ENCODE measurements around the gene RAB40C. TPM values are rescaled to one million over a fixed set of nuclear protein-coding genes. Genes with fewer than 3 reads are reported as not detected.

Gene RAB40C
- total RNA-seq, 6 donors from 2014 or later, result 40.5 to 101 (median 61.5) TPM

DNA sequence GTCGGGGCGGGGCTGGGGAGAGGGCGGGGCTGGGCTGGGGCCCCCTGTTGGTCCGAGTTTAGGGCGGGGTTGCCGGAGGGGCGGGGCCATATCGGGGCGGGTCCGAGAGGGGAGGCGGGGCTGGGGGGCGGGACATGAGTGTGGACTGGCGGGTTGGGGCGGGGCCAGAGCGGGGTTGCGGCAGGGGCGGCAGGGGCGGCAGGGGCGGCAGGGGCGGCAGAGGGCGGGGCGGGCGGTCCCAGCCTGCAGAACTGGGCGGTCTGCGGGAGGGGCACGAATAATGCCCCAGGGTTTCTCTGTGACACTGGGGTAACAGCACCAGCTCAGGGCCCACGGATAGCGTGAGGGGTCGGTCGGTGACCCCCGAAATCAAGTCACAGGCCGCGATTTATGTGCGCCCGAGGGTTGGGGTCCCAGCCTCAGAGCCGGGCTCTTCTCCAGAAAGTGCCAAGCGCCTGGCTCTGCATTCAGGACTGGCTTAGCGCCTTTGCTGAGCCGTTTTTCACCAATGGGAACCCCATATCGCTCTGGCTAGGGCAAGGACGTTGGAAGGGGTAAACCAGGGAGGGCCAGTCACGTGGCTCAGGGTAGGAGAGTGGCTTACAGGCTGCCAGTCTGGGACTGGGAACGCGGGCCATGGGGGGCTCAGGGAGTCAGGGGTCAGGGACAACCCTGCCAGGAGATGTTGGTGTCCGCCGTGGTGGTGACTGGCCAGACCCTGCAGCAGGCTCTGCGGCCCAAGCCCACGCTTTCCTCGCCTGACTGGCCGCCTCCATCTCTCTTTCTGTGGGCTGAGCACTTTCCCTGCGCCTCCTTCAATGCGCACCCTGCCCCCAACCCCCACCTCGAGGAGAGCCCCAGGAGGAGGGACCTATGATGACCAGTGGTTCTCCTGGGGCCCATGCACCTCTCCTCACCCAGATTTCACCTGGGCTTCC, 47.5 kb downstream of the RAB40C start:
- ATAC-seq (ENCODE audit: low FRiP score in 2 of 2), result peak; percentile 92 to 94
- 18 to 29% methylated on average over 15 to 28 of the region's 53 CpGs for WGBS, 2 donors
- H3K27me3 ChIP-seq, result no peaks in the 10 kb centered on the region
- H3K4me3 ChIP-seq, result peak overlapping the region; percentile 26 to 92 (median 84)
- no peaks in the 10 kb centered on the region for H3K9me3 ChIP-seq
- no peak for TF ChIP-seq POLR2AphosphoS5 (IDR thresholded peaks at IDR 0.05)
- TF ChIP-seq, protein P1, sequence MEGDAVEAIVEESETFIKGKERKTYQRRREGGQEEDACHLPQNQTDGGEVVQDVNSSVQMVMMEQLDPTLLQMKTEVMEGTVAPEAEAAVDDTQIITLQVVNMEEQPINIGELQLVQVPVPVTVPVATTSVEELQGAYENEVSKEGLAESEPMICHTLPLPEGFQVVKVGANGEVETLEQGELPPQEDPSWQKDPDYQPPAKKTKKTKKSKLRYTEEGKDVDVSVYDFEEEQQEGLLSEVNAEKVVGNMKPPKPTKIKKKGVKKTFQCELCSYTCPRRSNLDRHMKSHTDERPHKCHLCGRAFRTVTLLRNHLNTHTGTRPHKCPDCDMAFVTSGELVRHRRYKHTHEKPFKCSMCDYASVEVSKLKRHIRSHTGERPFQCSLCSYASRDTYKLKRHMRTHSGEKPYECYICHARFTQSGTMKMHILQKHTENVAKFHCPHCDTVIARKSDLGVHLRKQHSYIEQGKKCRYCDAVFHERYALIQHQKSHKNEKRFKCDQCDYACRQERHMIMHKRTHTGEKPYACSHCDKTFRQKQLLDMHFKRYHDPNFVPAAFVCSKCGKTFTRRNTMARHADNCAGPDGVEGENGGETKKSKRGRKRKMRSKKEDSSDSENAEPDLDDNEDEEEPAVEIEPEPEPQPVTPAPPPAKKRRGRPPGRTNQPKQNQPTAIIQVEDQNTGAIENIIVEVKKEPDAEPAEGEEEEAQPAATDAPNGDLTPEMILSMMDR (IDR thresholded peaks at IDR 0.05), result no peak
- TF ChIP-seq POLR2A (IDR thresholded peaks at IDR 0.05), result no peak
- TF ChIP-seq EP300 (IDR thresholded peaks at IDR 0.05), result no peak
- DNase-seq, result peak; percentile 91 to 96
- H3K4me1 ChIP-seq, result peaks cover 18 to 53% (median 30%) of the 10 kb centered on the region in 4 donors
- peak overlapping the region; percentile 94 to 99 (median 96) for H3K27ac ChIP-seq
- H3K36me3 ChIP-seq, result peaks cover 0 to 18% (median 15%) of the 10 kb centered on the region in 4 donors

DNA sequence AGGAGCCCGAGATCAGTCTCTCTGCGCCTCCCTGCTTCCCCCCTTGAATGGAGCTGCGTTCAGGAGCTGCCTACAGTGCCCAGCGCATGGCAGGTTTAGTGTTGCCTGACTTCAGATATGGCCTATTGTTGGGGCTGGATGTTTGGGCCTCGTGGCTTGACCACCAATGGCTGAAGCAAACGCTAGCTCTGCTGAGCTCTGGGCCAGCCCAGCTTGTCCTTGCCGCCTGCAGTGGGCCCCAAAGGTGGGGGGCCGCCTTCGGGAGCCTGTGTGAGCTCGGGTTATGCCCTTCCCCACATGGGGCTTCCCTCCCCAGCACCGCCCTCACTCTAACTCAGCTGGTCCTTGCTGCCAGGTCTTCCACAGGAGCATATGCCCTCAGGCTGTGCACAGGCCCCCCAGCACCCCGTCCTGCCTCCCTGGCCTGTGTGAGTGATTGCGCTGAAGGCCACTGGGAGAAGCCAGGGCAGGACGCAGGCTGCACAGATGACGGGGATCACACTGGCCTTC, 48.2 kb downstream of the RAB40C start:
- Histone ChIP-seq H3K27ac (peak overlapping the region in 2 of 4 donors; percentile 63 to 95), H3K27me3 (no peaks in the 10 kb centered on the region), H3K4me1 (peaks cover 25 to 60% (median 37%) of the 10 kb centered on the region in 4 donors), H3K9me3 (no peaks in the 10 kb centered on the region), H3K36me3 (peaks cover 0 to 11% (median 10%) of the 10 kb centered on the region in 4 donors), H3K4me3 (no peak overlapping the region)
- DNase-seq, result peak in 1 of 2 donors; percentile 74
- WGBS, 2 donors, result 79 to 100% methylated on average over 2 to 15 of the region's 15 CpGs
- ATAC-seq (ENCODE audit: low FRiP score in 2 of 2), result no peak
- TF ChIP-seq, protein P1 (IDR thresholded peaks at IDR 0.05), result no peak
- TF ChIP-seq EP300 (IDR thresholded peaks at IDR 0.05) (no peak), POLR2AphosphoS5 (IDR thresholded peaks at IDR 0.05) (no peak), POLR2A (IDR thresholded peaks at IDR 0.05) (no peak)

DNA sequence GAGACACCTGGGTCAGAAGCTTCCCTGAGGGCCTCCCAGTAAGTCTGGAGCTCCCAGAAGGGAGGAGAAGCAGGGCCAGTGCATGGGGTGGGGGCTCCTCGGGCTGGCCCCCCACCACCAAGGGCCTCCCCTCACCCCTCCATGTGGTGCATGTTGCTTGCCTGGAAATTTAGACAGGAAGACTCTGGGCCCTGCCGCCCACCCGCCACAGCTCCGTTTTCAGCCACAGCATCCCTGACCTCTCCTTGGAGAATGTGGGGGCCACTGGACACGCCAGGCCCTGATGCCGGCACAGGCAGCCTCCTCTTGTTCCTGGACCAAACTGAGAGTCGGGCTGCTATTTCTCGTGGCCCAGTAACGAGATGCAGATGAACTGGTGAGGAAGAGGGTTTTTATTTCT, 49.0 kb downstream of the RAB40C start:
- DNase-seq (peak in 1 of 2 donors; percentile 71), ATAC-seq (ENCODE audit: low FRiP score in 2 of 2) (no peak)
- WGBS, 2 donors, result 87 to 89% methylated on average over 9 of the region's 9 CpGs
- Histone ChIP-seq H3K27ac (no peak overlapping the region), H3K27me3 (no peaks in the 10 kb centered on the region), H3K36me3 (peaks cover 0 to 4% (median 2%) of the 10 kb centered on the region in 4 donors), H3K4me3 (no peak overlapping the region), H3K9me3 (no peaks in the 10 kb centered on the region), H3K4me1 (peaks cover 28 to 68% (median 44%) of the 10 kb centered on the region in 4 donors)
- TF ChIP-seq, protein P1 (IDR thresholded peaks at IDR 0.05), result no peak
- TF ChIP-seq POLR2AphosphoS5 (IDR thresholded peaks at IDR 0.05), result no peak
- no peak for TF ChIP-seq POLR2A (IDR thresholded peaks at IDR 0.05)
- no peak for TF ChIP-seq EP300 (IDR thresholded peaks at IDR 0.05)

DNA sequence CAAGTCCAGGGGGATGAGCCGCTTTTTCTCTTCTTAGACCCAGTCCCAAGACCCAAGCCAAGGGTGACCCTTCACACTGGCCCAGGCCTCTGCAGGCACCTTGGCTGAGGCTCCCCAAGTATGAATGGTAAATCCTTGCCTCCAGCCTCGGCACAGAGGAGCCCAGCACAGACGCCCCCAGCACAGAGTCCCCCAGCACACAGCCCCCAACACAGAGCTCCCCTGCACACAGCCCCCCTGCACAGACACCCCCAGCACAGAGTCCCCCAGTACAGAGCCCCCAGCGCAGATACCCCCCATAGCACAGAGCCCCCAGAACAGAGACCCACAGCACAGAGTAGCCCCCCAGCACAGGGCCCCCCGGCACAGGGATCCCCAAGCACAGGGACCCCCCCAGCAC, 50.7 kb downstream of the RAB40C start:
- ATAC-seq (ENCODE audit: low FRiP score in 2 of 2) (no peak), DNase-seq (no peak)
- Histone ChIP-seq H3K27ac (peak overlapping the region in 3 of 4 donors; percentile 85 to 89 (median 87)), H3K9me3 (no peaks in the 10 kb centered on the region), H3K4me1 (peaks cover 18 to 70% (median 40%) of the 10 kb centered on the region in 4 donors), H3K27me3 (no peaks in the 10 kb centered on the region), H3K36me3 (no peaks in the 10 kb centered on the region), H3K4me3 (peak overlapping the region in 2 of 4 donors; percentile 91 to 97)
- WGBS, 2 donors, result 85% methylated on average over 4 of the region's 5 CpGs; no CpG with 5 or more reads in 1 of the 2 donors
- no peak for TF ChIP-seq EP300 (IDR thresholded peaks at IDR 0.05)
- TF ChIP-seq POLR2AphosphoS5 (IDR thresholded peaks at IDR 0.05), result no peak
